ENCODE data around the gene NME2. TPM values are rescaled to one million over a fixed set of nuclear protein-coding genes. Genes with fewer than 3 reads are reported as not detected.
"Not testable (repeated sequence)": the region's sequence is repeated elsewhere in the genome, so short reads cannot be mapped to it uniquely, and the experiment has no call there.

Gene NME2
- 1,000 to 10,000 TPM; 1,086 to 1,094 TPM for total RNA-seq

GRCh38 chr17:51166198-51166986 is at the start of gene NME2:
Gene NME2 (plus strand): TSS chr17:51166411. CDS start chr17:51166831, 420 bp downstream.
- H3K4me1 Mint-ChIP-seq (ENCODE audit: low read depth): peaks cover 29% of the 10 kb centered on the region
- intact Hi-C loops (cut with micrococcal nuclease): loop anchor here (1.0 to 5.0 kb wide), 3 partner anchors 13 to 299 kb away; partner anchors contain the start of genes MBTD1, NME1, TOB1 and UTP18
- H3K9me3 Mint-ChIP-seq: no peaks in the 10 kb centered on the region
- no peaks in the 10 kb centered on the region for H3K27me3 Mint-ChIP-seq (ENCODE audit: low read depth)
- CTCF ChIA-PET: interaction anchor here (0.6 to 2.9 kb wide), 2 partner anchors 13 to 28 kb away, joined by 4 to 13 read pairs; partner anchors contain the start of gene NME1
- peaks cover 48% of the 10 kb centered on the region for H3K36me3 Mint-ChIP-seq (ENCODE audit: low read depth)
- peak within 1 kb of the TSS; percentile 81 for H3K4me3 Mint-ChIP-seq
- peak within 1 kb of the TSS; percentile 90 for H3K27ac Mint-ChIP-seq
- peak; percentile 50 for DNase-seq

DNA sequence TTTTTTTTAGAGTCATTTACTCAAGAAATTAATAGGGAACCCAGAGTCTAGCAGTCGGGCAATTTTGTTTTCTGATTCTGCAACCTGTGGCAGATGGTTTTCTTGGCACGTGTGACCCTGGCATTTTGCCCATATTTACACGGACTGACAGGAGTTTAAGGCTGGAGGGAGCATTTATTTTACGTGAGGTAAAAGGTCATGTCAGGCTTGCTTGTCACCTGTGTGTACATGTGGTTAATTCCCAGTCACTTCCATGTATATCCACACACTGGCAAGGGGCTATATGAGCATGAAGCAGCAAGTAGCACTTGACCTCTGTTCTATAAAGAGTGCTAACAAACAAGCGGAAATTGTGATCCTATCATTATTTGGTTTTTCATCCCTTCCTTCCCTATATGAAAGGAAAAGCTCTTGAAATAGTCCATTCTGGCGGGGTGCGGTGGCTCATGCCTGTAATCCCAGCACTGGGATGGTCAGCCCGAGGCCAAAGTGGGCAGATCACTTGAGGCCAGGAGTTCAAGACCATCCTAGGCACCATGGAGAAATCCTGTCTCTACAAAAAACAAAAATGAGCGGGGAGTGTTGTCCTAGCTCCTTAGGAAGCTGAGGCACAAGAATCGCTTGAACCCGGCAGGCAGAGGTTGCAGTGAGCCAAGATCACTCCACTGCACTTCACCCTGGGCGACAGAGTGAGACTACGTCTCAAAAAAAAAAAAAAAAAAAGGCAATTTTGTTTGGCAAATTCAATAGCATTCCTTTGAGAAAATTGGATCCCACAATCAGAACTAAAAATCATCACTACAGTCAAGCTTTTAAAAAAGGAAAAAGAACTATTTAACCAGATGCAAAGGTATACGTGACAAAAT is 47.6 kb upstream of the NME2 start:
- peak overlapping the region; percentile 97 for H3K4me3 Mint-ChIP-seq
- H3K27ac Mint-ChIP-seq: no peak overlapping the region
- H3K9me3 Mint-ChIP-seq: no peaks in the 10 kb centered on the region
- no peak for DNase-seq
- H3K36me3 Mint-ChIP-seq (ENCODE audit: low read depth): peaks cover 2% of the 10 kb centered on the region
- intact Hi-C loops (cut with micrococcal nuclease): loop anchor here (1.0 kb wide), 1 partner anchor 22 kb away; no protein-coding TSS in a partner anchor
- H3K27me3 Mint-ChIP-seq (ENCODE audit: low read depth): no peaks in the 10 kb centered on the region
- CTCF ChIA-PET: interaction anchor here (0.9 to 1.1 kb wide), 3 partner anchors 62 to 120 kb away, joined by 3 to 5 read pairs (median 4); no protein-coding TSS in a partner anchor
- H3K4me1 Mint-ChIP-seq (ENCODE audit: low read depth): peaks cover 56% of the 10 kb centered on the region

DNA sequence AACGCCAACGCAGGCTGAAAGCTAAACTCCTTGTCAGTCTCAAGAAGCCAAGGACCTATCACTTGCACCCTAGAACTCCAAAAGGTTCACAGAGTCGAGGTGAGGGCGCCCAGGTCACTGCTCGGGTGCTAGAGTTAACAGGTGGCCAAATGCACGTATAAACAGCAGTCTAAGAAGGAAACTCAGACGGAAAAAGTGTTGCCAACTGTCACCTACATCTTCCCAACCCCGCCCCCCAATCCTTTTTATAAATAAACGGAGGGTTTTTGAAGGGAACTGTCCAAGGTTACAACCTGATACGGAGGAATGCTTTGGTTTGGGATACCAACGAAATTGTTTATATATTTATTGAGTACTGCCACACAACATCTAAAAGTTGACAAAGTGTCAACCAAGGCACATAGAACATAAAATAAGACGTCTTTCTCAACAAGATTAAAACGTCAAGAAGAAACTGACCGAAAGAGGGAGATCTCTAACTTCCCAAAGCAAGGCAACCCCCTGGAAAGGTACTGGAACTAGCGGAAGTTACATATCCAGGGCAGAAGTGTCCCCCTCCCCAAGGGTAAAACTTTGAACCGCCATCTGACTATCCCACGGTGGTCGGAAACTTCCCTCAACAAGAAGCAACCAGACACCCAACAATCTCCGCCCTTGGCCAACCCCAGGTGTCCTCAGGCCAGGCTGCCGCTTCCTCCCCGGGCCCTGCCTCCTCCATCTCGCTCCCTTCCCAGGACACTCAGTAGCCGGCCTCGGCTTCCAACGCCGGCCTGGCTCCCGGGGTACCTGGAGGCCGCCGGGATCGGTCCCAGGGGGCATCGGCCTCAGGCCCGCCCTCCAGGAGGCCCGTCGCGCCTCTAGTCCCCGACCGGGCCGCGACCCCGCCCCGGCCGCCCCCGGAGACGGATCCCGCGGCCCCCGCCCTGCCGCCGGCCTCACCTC is 46.5 kb upstream of the NME2 start:
- H3K9me3 Mint-ChIP-seq: no peaks in the 10 kb centered on the region
- peak; percentile 57 for DNase-seq
- peak overlapping the region; percentile 88 for H3K27ac Mint-ChIP-seq
- intact Hi-C loops (cut with micrococcal nuclease): loop anchor here (1.0 to 5.0 kb wide), 7 partner anchors 23 to 609 kb away; no protein-coding TSS in a partner anchor
- H3K4me3 Mint-ChIP-seq: peak overlapping the region; percentile 97
- H3K36me3 Mint-ChIP-seq (ENCODE audit: low read depth): peaks cover 2% of the 10 kb centered on the region
- CTCF ChIA-PET: interaction anchor here (1.1 to 1.5 kb wide), 4 partner anchors 33 to 121 kb away, joined by 3 to 12 read pairs (median 4); partner anchors contain the start of gene NME1
- peaks cover 55% of the 10 kb centered on the region for H3K4me1 Mint-ChIP-seq (ENCODE audit: low read depth)
- no peaks in the 10 kb centered on the region for H3K27me3 Mint-ChIP-seq (ENCODE audit: low read depth)

- peaks cover 52% of the 10 kb centered on the region for H3K4me1 Mint-ChIP-seq (ENCODE audit: low read depth)
- H3K36me3 Mint-ChIP-seq (ENCODE audit: low read depth): peaks cover 2% of the 10 kb centered on the region
- intact Hi-C loops (cut with micrococcal nuclease): loop anchor here (1.0 to 5.0 kb wide), 6 partner anchors 47 to 610 kb away; no protein-coding TSS in a partner anchor
- CTCF ChIA-PET: interaction anchor here (1.4 to 1.5 kb wide), 2 partner anchors 32 to 120 kb away, joined by 3 to 12 read pairs; partner anchors contain the start of gene NME1
- peak overlapping the region; percentile 97 for H3K4me3 Mint-ChIP-seq
- H3K27me3 Mint-ChIP-seq (ENCODE audit: low read depth): no peaks in the 10 kb centered on the region
- DNase-seq: peak; percentile 55
- no peaks in the 10 kb centered on the region for H3K9me3 Mint-ChIP-seq
- peak overlapping the region; percentile 88 for H3K27ac Mint-ChIP-seq
These were observed 45.9 kb upstream of the NME2 start for GRCh38 chr17:51120357-51120738.

DNA sequence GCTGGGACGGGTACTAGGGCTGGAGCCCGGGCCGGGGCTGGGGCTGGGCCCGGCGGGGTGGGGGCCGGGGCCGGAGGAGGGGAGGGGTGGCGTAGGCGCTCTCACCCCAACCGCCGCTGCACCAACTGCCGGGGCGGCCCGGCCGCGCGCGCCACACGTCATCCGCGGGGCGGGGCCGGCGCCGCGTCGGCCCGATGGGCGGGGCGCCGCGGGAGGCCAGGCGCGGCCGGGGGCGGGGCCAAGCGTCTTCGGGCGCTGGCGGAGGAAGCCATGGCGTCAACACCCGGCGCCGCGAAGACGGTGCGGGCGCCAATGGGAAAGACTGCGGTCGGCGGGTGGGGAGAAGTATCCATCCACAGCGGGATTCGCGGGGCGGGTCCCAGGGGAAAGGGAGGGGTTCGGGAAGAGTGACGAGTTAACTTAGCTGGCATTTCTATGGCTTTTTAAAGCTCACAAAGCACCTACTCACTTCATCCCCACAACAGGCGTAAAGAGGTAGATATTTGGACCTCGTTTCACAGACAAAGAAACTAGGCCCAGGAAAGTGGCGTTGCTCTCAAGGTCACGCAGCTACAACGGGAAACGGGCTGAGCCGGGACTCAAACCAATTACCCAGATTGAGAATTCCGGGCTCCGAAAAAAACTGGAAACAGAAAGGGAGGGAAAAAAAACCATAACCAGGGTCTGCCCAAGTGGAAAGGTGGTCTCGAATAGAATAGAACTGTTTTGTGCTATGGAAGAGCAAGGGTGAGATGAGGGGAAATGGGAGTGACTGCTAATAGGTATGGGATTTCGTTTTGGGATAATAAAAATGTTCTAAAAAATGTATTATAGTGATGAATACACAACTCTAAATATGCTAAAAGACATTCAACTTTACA is 45.2 kb upstream of the NME2 start, which contains the start of gene SPAG9:
SPAG9 (minus strand) TSS at position 130 of the 881 bp plus-strand sequence. CDS start 212 bp downstream, outside the sequence.
- CTCF ChIA-PET: interaction anchor here (1.1 to 1.5 kb wide), 3 partner anchors 32 to 120 kb away, joined by 3 to 12 read pairs (median 3); partner anchors contain the start of gene NME1
- Mint-ChIP-seq H3K4me1 (ENCODE audit: low read depth) (peaks cover 49% of the 10 kb centered on the region), H3K36me3 (ENCODE audit: low read depth) (peaks cover 2% of the 10 kb centered on the region), H3K4me3 (peak within 1 kb of the TSS; percentile 98), H3K27ac (peak within 1 kb of the TSS; percentile 99), H3K9me3 (no peaks in the 10 kb centered on the region), H3K27me3 (ENCODE audit: low read depth) (no peaks in the 10 kb centered on the region)
- peak; percentile 92 for DNase-seq
- intact Hi-C loops (cut with micrococcal nuclease): loop anchor here (1.0 to 5.0 kb wide), 10 partner anchors 26 to 610 kb away; partner anchors contain the start of genes MBTD1, NME1, TOB1 and UTP18

DNA sequence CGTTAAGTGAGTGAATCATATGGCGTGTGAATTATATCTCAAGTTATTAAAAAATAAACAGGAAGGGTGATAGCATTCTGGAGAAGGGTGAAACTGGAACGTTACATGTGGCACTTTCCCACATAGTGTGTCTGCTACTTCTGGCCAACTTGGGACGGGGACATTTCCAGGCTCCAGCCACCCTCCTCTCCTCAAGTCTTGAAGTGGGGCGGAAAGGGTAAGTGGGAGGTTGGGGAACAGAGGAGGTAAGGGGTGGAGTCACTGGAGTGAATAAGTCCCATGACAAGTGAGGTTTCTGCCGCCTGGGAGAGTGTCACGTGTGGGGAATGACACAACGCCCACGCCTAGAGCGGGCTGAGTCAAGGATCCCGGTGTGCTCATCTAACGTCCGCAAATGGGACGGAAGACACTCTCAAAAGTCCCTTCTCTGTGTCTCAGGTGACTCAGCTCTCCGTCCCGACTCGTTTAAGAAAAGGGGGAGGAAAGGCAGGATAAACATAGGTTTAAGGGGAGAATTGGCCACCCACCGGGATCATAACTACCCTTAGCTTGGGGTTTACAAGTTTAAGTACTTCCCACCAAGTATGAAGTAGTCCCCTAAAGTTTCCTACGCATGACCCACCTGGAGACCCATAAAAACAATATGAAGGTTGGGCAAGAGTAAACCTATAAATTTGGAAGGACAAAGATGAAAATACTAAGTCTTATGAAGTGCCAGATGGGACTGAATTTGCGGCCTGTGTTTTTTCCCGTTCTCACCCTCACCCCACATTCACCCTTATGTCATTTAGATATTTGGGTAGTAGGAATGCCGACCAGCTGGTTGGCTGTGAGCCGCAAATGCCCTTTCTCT is 44.4 kb upstream of the NME2 start:
- DNase-seq: peak; percentile 95
- peak overlapping the region; percentile 99 for H3K27ac Mint-ChIP-seq
- peak overlapping the region; percentile 98 for H3K4me3 Mint-ChIP-seq
- CTCF ChIA-PET: interaction anchor here (1.1 to 1.4 kb wide), 2 partner anchors 120 to 121 kb away, joined by 3 read pairs; no protein-coding TSS in a partner anchor
- intact Hi-C loops (cut with micrococcal nuclease): loop anchor here (1.0 to 5.0 kb wide), 8 partner anchors 25 to 611 kb away; partner anchors contain the start of genes MBTD1, NME1, TOB1 and UTP18
- peaks cover 41% of the 10 kb centered on the region for H3K4me1 Mint-ChIP-seq (ENCODE audit: low read depth)
- no peaks in the 10 kb centered on the region for H3K27me3 Mint-ChIP-seq (ENCODE audit: low read depth)
- peaks cover 2% of the 10 kb centered on the region for H3K36me3 Mint-ChIP-seq (ENCODE audit: low read depth)
- no peaks in the 10 kb centered on the region for H3K9me3 Mint-ChIP-seq

- not testable (repeated sequence) for H3K4me3 Mint-ChIP-seq, DNase-seq
- H3K4me1 Mint-ChIP-seq (ENCODE audit: low read depth): peaks cover 33% of the 10 kb centered on the region
These were observed 43.6 kb upstream of the NME2 start for GRCh38 chr17:51122473-51123115.

DNA sequence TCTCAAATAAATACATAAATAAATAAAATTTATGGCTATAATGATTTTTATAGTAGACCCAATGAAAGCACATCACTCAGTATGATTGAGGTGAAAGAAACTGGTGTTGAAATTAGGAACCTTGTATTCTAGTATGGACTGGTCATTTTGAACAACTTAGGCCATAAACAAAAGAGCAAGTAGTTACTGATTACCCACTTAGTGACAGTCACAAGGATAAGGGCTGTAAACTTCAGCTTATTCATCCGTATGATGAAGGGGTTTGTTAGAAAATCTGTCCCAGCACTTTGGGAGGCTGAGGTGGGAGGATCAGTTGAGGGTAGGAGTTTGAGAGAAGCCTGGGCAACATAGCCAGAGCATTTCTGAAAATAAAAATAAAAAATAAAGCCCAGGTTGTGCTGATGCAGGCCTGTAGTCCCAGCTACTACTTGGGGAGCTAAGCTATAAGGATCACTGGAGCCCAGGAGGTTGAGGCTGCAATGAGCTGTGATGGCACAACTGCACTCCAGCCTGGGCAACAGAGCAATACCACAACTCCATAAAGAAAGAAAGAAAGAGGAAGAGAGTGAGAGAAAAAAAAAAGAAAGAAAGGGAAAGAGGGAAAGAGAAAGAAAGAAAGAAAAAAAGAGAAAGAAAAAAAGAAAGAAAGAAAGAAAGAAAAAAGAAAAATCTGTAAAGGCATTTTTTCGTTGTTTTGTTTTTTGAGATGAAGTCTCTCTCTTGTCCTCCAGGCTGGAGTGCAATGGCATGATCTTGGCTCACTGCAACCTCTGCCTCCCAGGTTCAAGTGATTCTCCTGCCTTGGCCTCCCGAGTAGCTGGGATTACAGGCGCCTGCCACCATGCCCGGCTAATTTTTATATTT is 41.3 kb upstream of the NME2 start:
- Mint-ChIP-seq H3K27me3 (ENCODE audit: low read depth) (no peaks in the 10 kb centered on the region), H3K4me1 (ENCODE audit: low read depth) (peaks cover 17% of the 10 kb centered on the region), H3K9me3 (no peaks in the 10 kb centered on the region), H3K36me3 (ENCODE audit: low read depth) (peaks cover 2% of the 10 kb centered on the region), H3K4me3 (no peak overlapping the region), H3K27ac (no peak overlapping the region)
- DNase-seq: no peak
- CTCF ChIA-PET: no interaction called here
- intact Hi-C loops (cut with micrococcal nuclease): loop anchor here (5.0 kb wide), 2 partner anchors 208 to 302 kb away; no protein-coding TSS in a partner anchor

More at GRCh38 chr17:51122473-51123115, 43.6 kb upstream of the NME2 start:
- H3K27ac Mint-ChIP-seq: peak overlapping the region; percentile 99
- not testable (repeated sequence) for H3K27me3 Mint-ChIP-seq (ENCODE audit: low read depth); H3K9me3 Mint-ChIP-seq; H3K36me3 Mint-ChIP-seq (ENCODE audit: low read depth)
- intact Hi-C loops (cut with micrococcal nuclease): loop anchor here (5.0 kb wide), 2 partner anchors 205 to 305 kb away; no protein-coding TSS in a partner anchor
- CTCF ChIA-PET: interaction anchor here (0.6 to 1.6 kb wide), 2 partner anchors 31 to 123 kb away, joined by 4 to 7 read pairs; partner anchors contain the start of gene NME1

All from activated naive CD4-positive, alpha-beta T cell treated with anti-CD3 and anti-CD28 coated beads for 36 hours (primary cell).